DMS153 treated with DMSO at 0.1 percent for 48 hours (cell line): ENCODE results near the gene KRTAP29-1.

ENCODE experiments used
- DNase-seq: peaks from one replicate; lab custom pipeline; 2025; ENCODE audit not compliant: unreplicated experiment; lab: John Stamatoyannopoulos, UW

Gene KRTAP29-1

DNA sequence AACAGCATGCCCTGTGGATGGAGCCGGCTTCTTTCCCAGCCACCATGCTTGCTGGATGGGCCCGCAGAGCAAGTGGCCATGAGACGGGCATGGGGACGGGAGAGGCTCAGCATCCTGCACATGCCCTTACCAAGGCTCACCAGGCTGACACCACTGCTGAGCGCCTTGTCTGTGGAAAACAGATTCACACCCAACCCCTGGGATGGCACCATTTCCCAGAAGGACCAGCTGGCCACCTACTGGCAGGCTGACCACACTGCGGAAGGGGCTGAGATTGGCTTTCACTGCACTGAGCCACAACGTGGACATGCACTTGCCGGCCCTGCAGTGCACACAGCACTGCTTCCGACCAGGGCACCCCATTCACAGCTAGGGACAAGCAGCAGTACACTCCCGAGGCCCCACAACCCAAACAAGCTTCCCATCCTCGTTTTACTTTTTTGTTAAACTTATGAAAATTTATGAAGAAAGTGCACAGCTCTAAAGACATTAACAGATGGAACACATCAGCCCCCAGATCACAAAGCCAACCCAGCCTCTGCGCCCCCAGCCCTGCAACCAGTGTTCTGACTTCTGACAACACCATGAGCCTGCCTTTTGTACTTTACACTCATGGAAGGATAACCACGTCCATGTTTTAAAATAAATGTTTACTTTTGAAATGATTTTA is 26.8 kb upstream of the KRTAP29-1 start:
- DNase-seq = peak; percentile 47

- DNase-seq = no peak
Measured at GRCh38 chr17:41328207-41328606, 25.6 kb upstream of the KRTAP29-1 start.

GRCh38 chr17:41327411-41328120 is 24.9 kb upstream of the KRTAP29-1 start:
- DNase-seq = no peak

- DNase-seq = no peak
Measured at GRCh38 chr17:41326173-41327145, 23.8 kb upstream of the KRTAP29-1 start.

GRCh38 chr17:41325611-41326010 is 23.0 kb upstream of the KRTAP29-1 start:
- DNase-seq = no peak

DNA sequence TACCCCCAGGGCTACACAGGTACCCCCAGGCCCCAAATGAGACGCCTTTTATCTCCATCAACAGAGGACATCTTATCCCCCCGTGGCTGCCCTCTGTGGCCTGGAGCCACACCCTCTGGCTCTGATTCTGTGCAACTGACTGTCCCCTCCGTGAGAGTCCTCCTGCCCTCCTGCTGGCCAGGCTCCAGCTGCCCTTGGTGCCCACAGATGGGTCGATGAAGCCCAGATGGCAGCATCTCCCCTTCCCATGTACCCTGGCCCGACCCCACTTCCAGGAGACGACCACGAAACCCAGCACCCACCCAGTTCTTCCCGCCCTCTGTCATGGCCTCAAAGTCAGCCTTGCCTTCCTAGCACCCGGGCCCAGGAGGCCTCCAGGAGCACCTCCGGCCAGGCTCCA is 22.5 kb upstream of the KRTAP29-1 start:
- DNase-seq = no peak

- DNase-seq = no peak
Measured at GRCh38 chr17:41324180-41325075, 21.8 kb upstream of the KRTAP29-1 start.

DNA sequence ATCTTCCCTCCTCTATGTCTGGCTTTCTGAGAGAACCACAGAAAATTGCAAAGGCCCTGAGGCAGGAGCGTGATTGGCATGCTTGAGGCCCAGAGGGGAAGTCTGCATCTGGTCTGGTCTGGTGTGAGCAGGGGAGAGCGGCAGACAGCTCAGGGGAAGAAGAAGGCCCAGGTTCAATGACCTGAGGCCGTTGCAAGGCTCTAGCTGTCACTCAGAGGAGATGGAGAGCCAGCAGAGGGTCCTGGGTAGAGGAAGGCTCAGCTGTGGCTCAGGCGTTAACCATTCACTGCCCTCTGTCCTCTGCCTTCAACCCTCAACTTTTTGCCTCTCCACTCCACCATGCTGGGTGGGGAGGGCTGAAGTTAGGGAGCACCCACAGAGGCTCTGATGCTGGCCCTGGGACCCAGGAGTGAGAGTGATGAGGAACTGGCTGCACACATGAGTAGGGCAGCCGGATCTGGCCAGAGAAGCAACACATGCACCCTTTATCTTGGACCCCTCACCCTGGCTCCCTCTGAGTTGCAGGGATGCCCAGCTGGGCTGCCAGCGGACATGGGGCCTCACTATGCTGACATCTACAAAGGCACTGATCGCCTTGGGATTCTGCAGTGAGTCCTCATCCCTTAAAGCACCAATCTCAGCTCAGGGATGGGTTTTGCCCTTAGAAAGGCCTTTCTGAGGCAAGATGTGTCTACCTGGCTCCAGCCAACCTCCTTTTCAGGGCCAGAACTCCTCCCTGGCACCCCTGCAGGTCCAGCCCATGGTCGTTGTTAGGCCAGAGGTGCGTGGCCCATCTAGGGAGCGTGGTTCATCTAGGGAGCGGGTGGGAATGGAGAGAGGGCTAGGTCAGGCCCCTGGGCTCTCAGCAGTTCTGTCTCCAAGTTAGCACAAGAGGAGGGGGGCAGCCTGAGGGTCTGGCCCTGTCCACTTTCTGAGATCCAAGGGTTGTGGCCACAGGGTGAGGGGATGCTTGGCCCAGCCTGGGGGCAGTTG is 20.5 kb upstream of the KRTAP29-1 start:
- no peak for DNase-seq

- peak; percentile 8 for DNase-seq
Measured at GRCh38 chr17:41322094-41322902, 19.6 kb upstream of the KRTAP29-1 start.

DNA sequence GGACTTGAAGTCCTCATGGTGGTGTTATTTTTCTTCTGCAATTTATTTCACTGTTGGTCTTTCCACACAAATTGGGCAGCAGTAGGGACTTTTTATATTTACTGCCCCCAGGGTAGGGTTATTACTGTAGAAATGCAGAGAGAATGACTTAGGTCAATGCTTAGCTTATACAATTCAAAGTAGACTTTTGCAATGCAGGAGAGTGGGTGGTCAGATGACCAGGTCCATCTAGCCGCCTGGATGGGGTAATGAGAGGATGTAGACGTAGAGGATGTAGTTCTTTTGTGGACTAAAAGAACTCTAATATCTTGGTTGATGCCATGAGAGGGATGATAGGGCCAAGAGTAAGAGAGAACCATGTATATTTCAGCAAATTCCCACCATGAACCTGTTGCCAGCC is 15.6 kb upstream of the KRTAP29-1 start:
- no peak for DNase-seq

DNA sequence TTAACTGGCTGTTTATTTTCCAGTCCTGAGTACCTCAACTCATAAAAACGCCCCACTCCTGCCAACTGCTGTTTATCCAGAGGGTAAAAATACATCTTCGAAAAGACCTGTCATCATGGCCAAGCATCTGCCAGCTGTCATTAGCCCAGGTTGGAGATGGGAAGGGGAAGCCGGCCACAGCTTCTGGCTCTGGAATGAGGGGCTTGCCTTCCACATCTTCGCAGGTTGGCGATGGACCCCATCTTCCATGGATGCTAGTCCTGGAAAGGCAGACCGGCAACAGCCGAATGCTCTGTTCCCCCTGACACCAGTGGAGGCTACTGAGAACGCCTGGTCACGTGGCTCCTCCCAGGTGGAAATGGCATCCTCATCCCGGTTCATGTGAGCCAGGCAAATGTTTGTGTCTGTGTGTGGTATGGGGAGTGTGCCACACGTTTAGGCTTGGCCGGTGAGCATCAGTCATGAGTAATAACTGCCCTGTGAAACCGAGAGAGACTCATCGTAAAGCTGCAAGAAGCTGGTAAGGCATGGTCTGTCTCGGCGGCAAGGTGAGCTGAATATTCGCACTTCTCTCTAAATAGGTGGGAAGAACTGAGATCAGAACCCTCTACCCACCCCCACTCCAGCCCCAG is 13.3 kb upstream of the KRTAP29-1 start:
- DNase-seq = peak; percentile 11

- peak; percentile 21 for DNase-seq
Measured at GRCh38 chr17:41315204-41315794, 12.6 kb upstream of the KRTAP29-1 start, which contains the start of gene KRTAP17-1. Gene KRTAP17-1 (minus strand): TSS chr17:41315710. CDS start chr17:41315650, 60 bp downstream.

GRCh38 chr17:41311111-41311510 is 8.5 kb upstream of the KRTAP29-1 start:
- DNase-seq = no peak

GRCh38 chr17:41308918-41309359 is 6.3 kb upstream of the KRTAP29-1 start, which contains the start of gene KRTAP16-1:
Gene KRTAP16-1 (minus strand): TSS chr17:41309309. CDS start chr17:41309253, 56 bp downstream.
- DNase-seq = no peak

GRCh38 chr17:41308251-41308917 is 5.7 kb upstream of the KRTAP29-1 start:
- DNase-seq = peak; percentile 27

- DNase-seq = no peak
Measured at GRCh38 chr17:41307647-41308046, 5.0 kb upstream of the KRTAP29-1 start.

- no peak for DNase-seq
Measured at GRCh38 chr17:41304091-41304490, 1.4 kb upstream of the KRTAP29-1 start.
